Ascending aorta (tissue), 2 donors: ENCODE results near the gene SRPX2. TPM values are rescaled to one million over a fixed set of nuclear protein-coding genes. Genes with fewer than 3 reads are reported as not detected.
A peak's percentile ranks its signal among the peaks of the same experiment; 100 is the strongest.

Source experiments
- DNase-seq, 2 donors: peaks; one replicate each; pipeline ENCODE4 v3.0.0-alpha.2; 2019; ENCODE audit warnings: low spot score in 2 of 2
- H3K27ac ChIP-seq, 2 donors: fragments of 200-600 bp; sonication (generic); one replicate each; pipeline ENCODE4 v1.5.1; 2016 to 2017; ENCODE audit warnings: mild to moderate bottlenecking in 1 of 2
- H3K27me3 ChIP-seq: fragments of 200-600 bp; sonication (generic); one replicate; pipeline ENCODE4 v1.5.1; 2017
- H3K36me3 ChIP-seq, 2 donors: fragments of 200-600 bp; sonication (generic); one replicate each; pipeline ENCODE4 v1.5.1; 2016
- H3K4me1 ChIP-seq, 2 donors: fragments of 200-600 bp; sonication (generic); one replicate each; pipeline ENCODE4 v1.5.1; 2016 to 2017; ENCODE audit warnings: mild to moderate bottlenecking in 1 of 2
- H3K4me3 ChIP-seq, 2 donors: fragments of 200-600 bp; sonication (generic); one replicate each; pipeline ENCODE4 v1.5.1; 2016 to 2017; ENCODE audit warnings: mild to moderate bottlenecking in 1 of 2
- H3K9me3 ChIP-seq, 2 donors: fragments of 200-600 bp; sonication (generic); one replicate each; pipeline ENCODE4 v1.5.1; 2016
- CTCF ChIP-seq, 3 experiments: fragments of 200-600 bp in 2 of 3; fragments of 450-650 bp in 1 of 3; sonication (generic) in 2 of 3; IDR thresholded peaks; one replicate each; pipeline ENCODE4 v1.5.1; 2016 to 2019; ENCODE audit warnings: antibody characterized with exemption in 3 of 3, mild to moderate bottlenecking in 1 of 3, moderate library complexity in 1 of 3
- intact Hi-C: fragments of 100-400 bp; cut with DNase I; formaldehyde crosslinking; loops from one replicate; pipeline ENCODE4 v1.15.1; 2023
- total RNA-seq: library from RNA; depleted of rRNA; stranded (reverse); fragments of >200 nt; gene quantifications from one replicate; pipeline ENCODE4 v1.1.0, GENCODE V29; 2016

Gene SRPX2
- total RNA-seq, 1 donor from 2014 or later = 25.0 TPM

GRCh38 chrX:100650841-100651240, 6.8 kb downstream of the SRPX2 start:
- H3K4me3 ChIP-seq = no peak overlapping the region
- no peaks in the 10 kb centered on the region for H3K27me3 ChIP-seq
- no peak for DNase-seq
- peaks cover 0 to 3% of the 10 kb centered on the region in 2 donors for H3K4me1 ChIP-seq
- H3K36me3 ChIP-seq = no peaks in the 10 kb centered on the region
- intact Hi-C loops = no loop called here
- H3K9me3 ChIP-seq = no peaks in the 10 kb centered on the region
- H3K27ac ChIP-seq = peak overlapping the region; percentile 69 to 77
- no peak for TF ChIP-seq CTCF (IDR thresholded peaks at IDR 0.05)

GRCh38 chrX:100652266-100652665, 8.3 kb downstream of the SRPX2 start:
- intact Hi-C loops = no loop called here
- Histone ChIP-seq H3K4me3 (no peak overlapping the region), H3K4me1 (peaks cover 0 to 3% of the 10 kb centered on the region in 2 donors), H3K36me3 (no peaks in the 10 kb centered on the region), H3K27me3 (no peaks in the 10 kb centered on the region), H3K27ac (no peak overlapping the region), H3K9me3 (no peaks in the 10 kb centered on the region)
- DNase-seq = no peak
- no peak for TF ChIP-seq CTCF (IDR thresholded peaks at IDR 0.05)

GRCh38 chrX:100654261-100654660, 10.3 kb downstream of the SRPX2 start:
- no peak for TF ChIP-seq CTCF (IDR thresholded peaks at IDR 0.05)
- intact Hi-C loops = no loop called here
- Histone ChIP-seq H3K27ac (no peak overlapping the region), H3K27me3 (no peaks in the 10 kb centered on the region), H3K36me3 (no peaks in the 10 kb centered on the region), H3K4me3 (no peak overlapping the region), H3K4me1 (peaks cover 0 to 3% of the 10 kb centered on the region in 2 donors), H3K9me3 (no peaks in the 10 kb centered on the region)
- DNase-seq = no peak

- no peaks in the 10 kb centered on the region for H3K36me3 ChIP-seq
- intact Hi-C loops = no loop called here
Observed at GRCh38 chrX:100658941-100659381, 15.0 kb downstream of the SRPX2 start.

GRCh38 chrX:100659431-100660137, 15.6 kb downstream of the SRPX2 start:
- no peak for DNase-seq
- intact Hi-C loops = no loop called here
- no peaks in the 10 kb centered on the region for H3K27me3 ChIP-seq

More at GRCh38 chrX:100658941-100659381, 15.0 kb downstream of the SRPX2 start:
- no peaks in the 10 kb centered on the region for H3K27me3 ChIP-seq
- no peak for DNase-seq
- TF ChIP-seq CTCF (IDR thresholded peaks at IDR 0.05) = no peak
- no peak overlapping the region for H3K27ac ChIP-seq
- H3K9me3 ChIP-seq = no peaks in the 10 kb centered on the region
- H3K4me1 ChIP-seq = no peaks in the 10 kb centered on the region
- no peak overlapping the region for H3K4me3 ChIP-seq

More at GRCh38 chrX:100659431-100660137, 15.6 kb downstream of the SRPX2 start:
- Histone ChIP-seq H3K9me3 (no peaks in the 10 kb centered on the region), H3K36me3 (no peaks in the 10 kb centered on the region), H3K4me3 (no peak overlapping the region), H3K4me1 (no peaks in the 10 kb centered on the region), H3K27ac (no peak overlapping the region)
- TF ChIP-seq CTCF (IDR thresholded peaks at IDR 0.05) = no peak
